Renal cortex interstitium (tissue), 15 donors: ENCODE results near the gene PER1. TPM values are rescaled to one million over a fixed set of nuclear protein-coding genes. Genes with fewer than 3 reads are reported as not detected.

Experiments used
- DNase-seq, 11 donors: peaks; one replicate each; pipeline ENCODE4 v3.0.0-alpha.2; 2013; ENCODE audit warnings: low read depth in 9 of 11, low spot score in 4 of 11; ENCODE audit errors: extremely low read depth in 1 of 11
- long read RNA-seq, 16 experiments: transcript quantifications; one replicate each; lab custom pipeline, GENCODE V29; 2026
- polyA plus RNA-seq, 3 donors: library from polyadenylated mRNA; unstranded; fragments of 120-200 nt; gene quantifications; one replicate each; pipeline ENCODE4 v1.2.1, GENCODE V29; 2013; ENCODE audit not compliant: insufficient read length in 3 of 3

Gene PER1
- 10 to 100 TPM; 29.0 to 53.9 (median 30.6) TPM for polyA plus RNA-seq
- long read RNA-seq, donor 1, partial matches to known transcripts = 0 of 5 reads
- long read RNA-seq, donor 1, other reads (novel, unspliced or antisense) = 0 of 5 reads
- long read RNA-seq, donor 2, partial matches to known transcripts = 0 of 4 reads
- long read RNA-seq, donor 2, other reads (novel, unspliced or antisense) = 0 of 4 reads
- long read RNA-seq, donor 3, partial matches to known transcripts = 0 of 6 reads
- long read RNA-seq, donor 3, other reads (novel, unspliced or antisense) = 0 of 6 reads
- long read RNA-seq, donor 4, partial matches to known transcripts = 0 of 4 reads
- long read RNA-seq, donor 4, other reads (novel, unspliced or antisense) = 0 of 4 reads
- long read RNA-seq, donor 5 = 0 reads
- long read RNA-seq, donor 6, transcript PER1-219 (3 exons, 461 nt) = major isoform, 8 of 18 reads
- long read RNA-seq, donor 6, partial matches to known transcripts = 5 of 18 reads
- long read RNA-seq, donor 6, other reads (novel, unspliced or antisense) = 0 of 18 reads
- long read RNA-seq, donor 7, partial matches to known transcripts = 0 of 4 reads
- long read RNA-seq, donor 7, other reads (novel, unspliced or antisense) = 0 of 4 reads
- long read RNA-seq, donor 8 = 0 reads
- long read RNA-seq, donor 9, partial matches to known transcripts = 0 of 2 reads
- long read RNA-seq, donor 9, other reads (novel, unspliced or antisense) = 0 of 2 reads
- long read RNA-seq, donor 10, partial matches to known transcripts = 0 of 2 reads
- long read RNA-seq, donor 10, other reads (novel, unspliced or antisense) = 0 of 2 reads
- long read RNA-seq, donor 11, partial matches to known transcripts = 0 of 1 reads
- long read RNA-seq, donor 11, other reads (novel, unspliced or antisense) = 0 of 1 reads
- long read RNA-seq, donor 12, partial matches to known transcripts = 0 of 1 reads
- long read RNA-seq, donor 12, other reads (novel, unspliced or antisense) = 0 of 1 reads
- long read RNA-seq, donor 13 = 0 reads
- long read RNA-seq, donor 14, partial matches to known transcripts = 0 of 4 reads
- long read RNA-seq, donor 14, other reads (novel, unspliced or antisense) = 0 of 4 reads
- long read RNA-seq, donor 15, partial matches to known transcripts = 0 of 5 reads
- long read RNA-seq, donor 15, other reads (novel, unspliced or antisense) = 0 of 5 reads
- long read RNA-seq, donor 16, full-length matches to known transcripts = 10 of 15 reads
- long read RNA-seq, donor 16, partial matches to known transcripts = 5 of 15 reads
- long read RNA-seq, donor 16, other reads (novel, unspliced or antisense) = 0 of 15 reads

DNA sequence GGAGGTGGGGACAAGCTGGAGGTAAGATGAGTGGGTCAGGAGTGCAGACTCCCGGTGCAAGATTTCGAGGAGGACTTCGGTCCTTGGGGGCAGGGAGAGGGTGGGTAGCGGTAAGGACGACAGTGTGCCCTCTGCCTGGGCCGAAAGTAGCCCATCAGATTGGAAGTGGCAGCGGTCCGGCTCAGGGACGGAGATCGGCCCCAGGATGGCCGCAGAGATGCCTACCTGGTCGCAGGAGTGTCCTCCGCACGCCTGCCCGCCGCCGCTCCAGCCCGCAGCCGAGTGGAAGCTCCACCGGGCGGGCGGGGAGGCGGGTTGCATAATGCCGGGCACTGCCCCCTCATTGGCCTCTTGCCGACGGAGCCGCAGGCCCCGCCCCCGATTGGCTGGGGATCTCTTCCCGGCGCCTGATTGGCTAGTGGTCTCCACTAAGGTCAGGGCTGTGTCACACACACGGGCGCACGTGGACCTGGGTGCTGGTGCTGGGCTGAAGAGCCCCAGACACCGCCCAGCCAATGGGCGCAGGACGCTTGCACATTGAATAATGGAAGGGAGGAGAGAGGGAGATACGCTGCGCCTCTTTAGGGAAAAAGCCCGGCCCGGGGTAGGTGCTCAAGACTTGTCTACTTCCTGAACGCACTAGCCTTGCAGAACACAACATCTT lies at the start of gene PER1:
PER1 (minus strand) TSS at position 293 of the 664 bp plus-strand sequence. CDS start 1,698 bp downstream, outside the sequence.
- DNase-seq = peak in 7 of 11 donors; percentile 80 to 92 (median 87)

DNA sequence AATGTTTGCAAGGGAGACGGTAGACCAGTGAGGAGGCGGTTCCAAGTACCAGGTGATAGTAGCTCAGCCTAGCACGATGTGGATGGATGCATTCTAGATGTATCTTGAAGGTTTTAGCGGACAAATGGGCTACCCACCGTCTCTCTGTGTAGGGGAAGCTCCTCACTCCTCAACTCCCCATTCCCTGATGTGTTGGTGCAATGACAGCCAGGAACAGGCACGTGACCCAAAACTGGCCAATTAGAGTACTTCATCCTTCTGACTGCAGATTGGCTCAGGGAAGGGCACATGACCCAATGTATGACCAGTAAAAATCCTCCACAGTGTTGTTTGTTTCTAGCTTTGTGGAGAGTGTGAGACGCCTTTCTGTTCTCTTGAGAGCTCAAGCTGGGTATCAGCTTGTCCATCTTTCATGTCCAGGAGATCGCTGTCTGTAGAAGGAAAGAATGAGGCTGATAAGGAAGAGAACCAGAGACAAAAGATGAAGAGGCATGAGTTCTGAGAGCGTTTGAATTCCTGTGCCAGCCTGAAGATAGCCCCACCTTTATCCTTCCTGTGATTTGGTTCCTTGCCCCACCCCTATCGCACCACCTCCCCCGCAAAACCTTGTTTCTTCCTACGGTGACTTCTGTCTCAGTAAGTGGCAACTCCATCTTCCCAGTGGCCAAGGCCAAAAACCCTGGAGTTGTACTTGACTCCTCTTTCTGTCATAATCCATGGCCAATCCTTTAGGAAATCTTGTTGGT lies 40.0 kb upstream of the PER1 start:
- DNase-seq = peak in 8 of 11 donors; percentile 69 to 91 (median 82)

GRCh38 chr17:8190506-8190905 lies 38.3 kb upstream of the PER1 start:
- no peak for DNase-seq

GRCh38 chr17:8189711-8190477 lies 37.7 kb upstream of the PER1 start, which contains the start of gene BORCS6:
Gene BORCS6 (minus strand): TSS chr17:8190180. CDS start chr17:8190140, 40 bp downstream.
- DNase-seq = peak; percentile 81 to 98 (median 92)

GRCh38 chr17:8189041-8189710 lies 37.0 kb upstream of the PER1 start:
- DNase-seq = no peak

- no peak for DNase-seq
Observed at GRCh38 chr17:8188263-8188839, 36.1 kb upstream of the PER1 start.

- DNase-seq = peak; percentile 86 to 96 (median 93)
Observed at GRCh38 chr17:8187517-8188262, 35.5 kb upstream of the PER1 start.

DNA sequence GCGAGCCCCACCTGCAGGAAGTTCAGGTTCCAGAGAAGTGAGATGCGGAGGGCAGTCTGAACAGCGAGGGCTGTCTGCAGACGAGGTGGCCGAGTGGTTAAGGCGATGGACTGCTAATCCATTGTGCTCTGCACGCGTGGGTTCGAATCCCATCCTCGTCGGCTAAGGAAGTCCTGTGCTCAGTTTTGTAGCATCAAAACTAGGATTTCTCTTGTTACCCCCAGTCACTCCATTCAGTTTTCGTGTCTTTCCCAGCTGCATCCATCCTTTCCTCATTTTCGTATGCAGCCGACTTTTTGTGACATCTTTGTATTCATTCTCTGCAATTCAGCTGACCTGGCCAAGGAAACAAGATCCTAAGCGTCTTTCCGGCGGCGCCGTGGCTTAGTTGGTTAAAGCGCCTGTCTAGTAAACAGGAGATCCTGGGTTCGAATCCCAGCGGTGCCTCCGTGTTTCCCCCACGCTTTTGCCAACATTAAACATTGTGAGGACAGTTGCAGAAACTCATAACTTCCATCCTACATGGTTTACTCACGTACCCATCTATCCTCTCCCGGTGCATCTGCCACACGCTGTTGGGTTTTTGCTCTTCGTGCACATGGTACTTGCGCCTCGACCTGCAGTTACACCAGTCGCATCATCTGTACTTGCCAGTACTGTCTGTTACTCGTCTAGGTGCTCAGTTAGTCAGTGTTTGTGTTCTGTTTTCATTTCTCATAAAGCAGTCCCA lies 34.7 kb upstream of the PER1 start:
- peak; percentile 87 to 94 (median 93) for DNase-seq

GRCh38 chr17:8186446-8186786 lies 34.2 kb upstream of the PER1 start:
- DNase-seq = no peak

DNA sequence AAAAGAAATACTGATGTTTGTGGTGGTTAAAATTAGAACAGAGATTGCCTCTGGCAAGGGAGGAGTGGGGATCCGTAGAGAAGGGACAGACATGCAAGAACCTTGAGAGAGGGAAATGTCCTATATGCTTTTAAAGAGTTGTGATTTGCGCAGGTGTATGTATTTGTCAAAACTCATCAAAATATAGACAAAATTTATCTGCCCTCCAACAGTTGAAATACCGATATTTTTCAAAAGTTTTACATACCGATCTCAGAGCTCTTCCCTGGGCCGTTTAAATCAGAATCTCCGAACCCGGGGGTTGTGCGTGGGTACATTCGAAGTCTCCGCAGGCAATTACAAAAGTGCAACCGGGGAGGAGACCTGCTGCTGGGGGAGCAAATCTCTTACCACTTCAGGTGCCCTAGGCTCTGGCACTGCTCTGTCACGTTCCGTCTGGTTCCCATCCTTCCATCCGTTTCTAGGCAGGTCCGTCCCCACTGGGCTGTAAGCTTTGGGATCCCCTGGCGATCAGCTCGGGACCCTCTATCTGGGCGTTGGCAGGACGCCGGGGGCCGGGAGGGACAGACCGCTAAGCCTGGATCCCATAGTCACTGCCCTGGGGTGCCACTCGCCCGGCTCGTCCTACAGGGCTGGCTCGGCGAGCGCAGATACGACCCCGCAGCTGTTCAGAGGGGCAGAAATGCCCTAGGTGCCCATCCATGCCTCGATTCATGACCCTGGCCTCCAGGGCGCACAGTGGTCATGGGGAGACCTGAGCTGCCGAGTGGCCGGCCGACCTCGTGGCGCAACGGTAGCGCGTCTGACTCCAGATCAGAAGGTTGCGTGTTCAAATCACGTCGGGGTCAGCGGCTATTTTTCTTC lies 33.6 kb upstream of the PER1 start:
- peak in 5 of 11 donors; percentile 59 to 83 (median 75) for DNase-seq

DNA sequence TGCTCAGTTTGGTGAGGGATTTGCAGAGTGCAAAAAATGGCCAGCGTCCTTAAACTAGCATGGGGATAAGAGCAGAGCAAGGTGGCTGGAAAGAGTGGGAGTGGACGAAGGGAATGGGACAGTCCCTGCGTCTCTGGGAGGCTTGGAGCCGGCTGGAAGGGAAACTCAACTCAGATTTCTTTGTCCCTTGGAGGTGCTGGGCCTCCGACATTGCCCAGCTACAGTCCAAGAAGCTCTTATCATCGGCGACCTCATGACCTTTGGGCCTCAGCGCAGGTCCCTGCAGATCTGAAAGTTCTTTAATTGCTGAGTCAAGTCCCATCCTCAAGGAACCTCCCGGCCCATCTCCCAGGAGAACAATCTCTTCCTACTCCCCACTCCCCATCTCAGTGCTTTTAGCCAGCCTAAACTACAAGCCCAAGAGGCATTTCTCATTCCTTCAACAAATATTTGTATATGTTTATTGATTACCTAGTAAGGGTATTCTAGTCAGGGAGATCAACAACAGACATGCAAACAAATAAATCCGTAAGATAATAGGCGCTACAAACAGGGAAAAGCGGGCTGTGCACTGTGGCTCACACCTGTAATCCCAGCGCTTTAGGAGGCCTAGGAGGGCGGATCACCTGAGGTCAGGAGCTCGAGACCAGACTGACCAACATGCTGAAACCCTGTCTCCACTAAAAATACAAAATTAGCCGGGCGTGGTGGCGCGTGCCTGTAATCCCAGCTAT lies 25.0 kb upstream of the PER1 start:
- no peak for DNase-seq

DNA sequence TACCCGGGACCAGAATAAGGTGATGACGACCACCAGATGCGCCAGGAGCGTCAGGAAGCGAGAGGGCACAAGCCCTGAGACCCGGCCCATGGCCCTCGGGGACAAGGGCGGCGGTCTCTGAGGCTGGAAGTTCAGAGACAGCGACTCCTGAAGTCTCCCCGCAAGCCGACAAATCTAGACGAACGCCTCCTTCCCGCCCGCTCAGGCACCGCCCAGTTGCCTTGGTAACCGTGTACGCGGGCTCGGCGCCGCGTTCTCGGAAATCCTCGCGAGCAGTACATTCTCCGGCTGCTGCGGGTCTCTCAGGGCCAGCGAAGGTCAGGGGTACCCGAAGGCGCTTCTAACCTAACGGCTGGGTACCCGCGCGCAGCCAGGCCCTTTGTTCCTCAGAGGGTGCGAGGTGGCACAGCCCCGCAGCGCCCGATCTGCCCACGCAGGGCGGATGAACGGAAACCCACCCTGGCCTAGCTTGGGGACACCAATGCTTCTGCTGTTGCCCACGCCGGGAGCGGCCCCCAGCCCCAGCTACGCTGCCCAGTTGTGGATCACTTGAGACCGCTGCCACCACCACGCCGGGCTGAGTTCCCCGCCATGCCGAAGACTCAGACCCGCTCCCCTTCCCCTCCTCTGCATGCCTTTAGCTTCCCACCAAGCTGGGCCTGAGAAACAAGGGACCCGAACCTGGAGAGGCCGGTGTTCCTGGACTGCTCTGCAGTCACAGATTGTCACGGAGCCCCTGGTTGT lies 24.2 kb upstream of the PER1 start, which contains the start of gene TMEM107:
TMEM107 (minus strand) TSS at position 184 of the 744 bp plus-strand sequence; CDS start at position 90, 94 bp downstream.
- peak in 3 of 11 donors; percentile 83 to 90 (median 84) for DNase-seq
